GM12878 (cell line): Measurements from ENCODE around the gene ENPP6. TPM values are rescaled to one million over a fixed set of nuclear protein-coding genes. Genes with fewer than 3 reads are reported as not detected.

Experiments used
- ATAC-seq: fragments of 200-7000 bp; cut with Tn5 transposase; 3 replicates; pipeline ENCODE4 v1.9.1; 2020; ENCODE audit warnings: mild to moderate bottlenecking, moderate library complexity
- BruUV-seq: library from RNA; stranded (reverse); fragments of 400-500 nt; replicated peaks from 2 replicates; lab custom pipeline; 2021; lab: Mats Ljungman, UMichigan
- CTCF ChIA-PET: fragments of 300-600 bp; sonication (Branson Sonifier 250); formaldehyde crosslinking; extraction: SDS; loops from one replicate; lab custom pipeline; 2021; ENCODE audit warnings: inconsistent platforms; lab: Yijun Ruan, JAX
- POLR2A ChIA-PET: fragments of 350-600 bp; formaldehyde crosslinking; extraction: SDS; loops from one replicate; lab custom pipeline; 2021; ENCODE audit warnings: inconsistent platforms; lab: Charles Lee
- RAD21 ChIA-PET: fragments of 300-600 bp; sonication (Branson Sonifier 250); formaldehyde crosslinking; loops from one replicate; lab custom pipeline; 2023; ENCODE audit warnings: antibody characterized with exemption; ENCODE audit not compliant: unreplicated experiment; lab: Charles Lee
- SMC1A ChIA-PET: fragments of 300-600 bp; sonication (Branson Sonifier 250); formaldehyde crosslinking; loops from one replicate; lab custom pipeline; 2023; ENCODE audit not compliant: unreplicated experiment, uncharacterized antibody; lab: Charles Lee
- DNase-seq: peaks from one replicate; pipeline ENCODE4 v3.0.0-alpha.2; 2011; ENCODE audit warnings: low read depth, low spot score
- FAIRE-seq: peaks from 3 replicates; lab custom pipeline; 2011; peaks lifted over from hg19 to GRCh38; lab: Jason Lieb, UNC
- H2AFZ ChIP-seq: 2 replicates; pipeline ENCODE4 v1.6.0; 2011; ENCODE audit warnings: low read depth, low read length, control low read depth; ENCODE audit not compliant: control insufficient read depth
- H3K27ac ChIP-seq: 2 replicates; pipeline ENCODE4 v1.5.1; 2011; ENCODE audit warnings: control low read depth; ENCODE audit not compliant: control insufficient read depth, insufficient read depth
- H3K27me3 ChIP-seq, 2 experiments: replicated peaks in 1 of 2; 2 replicates each; pipeline versions ENCODE4 v1.6.0 to v1.6.1; 2011; ENCODE audit warnings: low read length in 1 of 2; ENCODE audit not compliant: control insufficient read depth in 2 of 2, insufficient read depth in 2 of 2
- H3K36me3 ChIP-seq, 2 experiments: 2 replicates each; pipeline ENCODE4 v1.5.1; 2011; ENCODE audit warnings: low read length in 1 of 2; ENCODE audit not compliant: control insufficient read depth in 2 of 2, insufficient read depth in 2 of 2
- H3K4me1 ChIP-seq: 2 replicates; pipeline ENCODE4 v1.6.1; 2011; ENCODE audit warnings: mild to moderate bottlenecking, low read length, moderate library complexity, mixed read lengths; ENCODE audit not compliant: control insufficient read depth, insufficient read depth
- H3K4me2 ChIP-seq: 2 replicates; pipeline ENCODE4 v1.6.0; 2011; ENCODE audit warnings: control low read depth; ENCODE audit not compliant: control insufficient read depth, insufficient read depth
- H3K4me3 ChIP-seq: fragments of 200-600 bp; sonication (generic); 2 replicates; pipeline ENCODE4 v1.5.1; 2016
- H3K79me2 ChIP-seq: 2 replicates; pipeline ENCODE4 v1.6.0; 2011; ENCODE audit warnings: low read length; ENCODE audit not compliant: control insufficient read depth, insufficient read depth
- H3K9ac ChIP-seq: 2 replicates; pipeline ENCODE4 v1.8.0; 2011; ENCODE audit warnings: low read length, control low read depth, mixed read lengths; ENCODE audit not compliant: control insufficient read depth, insufficient read depth
- H3K9me3 ChIP-seq: replicated peaks from 3 replicates; pipeline ENCODE4 v1.5.1; 2011; ENCODE audit warnings: mild to moderate bottlenecking, low read length; ENCODE audit not compliant: control insufficient read depth, insufficient read depth
- H4K20me1 ChIP-seq: 2 replicates; pipeline ENCODE4 v1.6.0; 2011; ENCODE audit not compliant: control insufficient read depth, insufficient read depth
- ELK1 ChIP-seq: IDR thresholded peaks from 2 replicates; pipeline ENCODE4 v1.6.1; 2012; ENCODE audit warnings: low read depth, low read length, improper control_type of control experiment
- HSF1 ChIP-seq: fragments of 150-350 bp; IDR thresholded peaks from 2 replicates; pipeline ENCODE4 v1.6.1; 2014; ENCODE audit warnings: mild to moderate bottlenecking, low read depth, low read length
- MTA2 ChIP-seq: fragments of 450-650 bp; IDR thresholded peaks from 2 replicates; pipeline ENCODE4 v1.6.1; 2016; ENCODE audit warnings: low read depth, mild to moderate bottlenecking, moderate library complexity
- PML ChIP-seq: IDR thresholded peaks from 2 replicates; pipeline ENCODE4 v1.6.1; 2012; ENCODE audit warnings: low read length, inconsistent platforms
- RFX5 ChIP-seq: IDR thresholded peaks from 2 replicates; pipeline ENCODE4 v1.6.1; 2011; ENCODE audit warnings: low read depth, low read length, improper control_type of control experiment
- ZNF207 ChIP-seq: fragments of 450-650 bp; IDR thresholded peaks from 2 replicates; pipeline ENCODE4 v1.6.1; 2014; ENCODE audit warnings: antibody characterized with exemption, mild to moderate bottlenecking, borderline replicate concordance
- WGBS: methylation state at CpG from one replicate; pipeline ENCODE4 v1.1.6; 2016; ENCODE audit warnings: low lambda C conversion rate; ENCODE audit not compliant: insufficient replicate concordance, insufficient coverage; ENCODE audit errors: missing lambda C conversion rate; 5-methylcytosine and 5-hydroxymethylcytosine counted together
- in situ Hi-C: fragments of 300-500 bp; cut with MboI; formaldehyde crosslinking; loops from 9 replicates; pipeline ENCODE4 v1.14.3; 2018; ENCODE audit warnings: mixed read lengths
- intact Hi-C: fragments of 100-400 bp; cut with micrococcal nuclease; formaldehyde crosslinking; loops from one replicate; pipeline ENCODE4 v1.14.2; 2022; ENCODE audit not compliant: unreplicated experiment
- polyA plus RNA-seq, 11 experiments: library from polyadenylated mRNA; depleted of rRNA in 4 of 11; unstranded in 6 of 11; stranded (reverse) in 5 of 11; fragments of >200 nt; fragmentation: Nextera tagmentation in 4 of 11; fragmentation: Illumina TruSeq in 1 of 11; extraction: Ambion mirVana in 4 of 11; extraction: Trizol in 1 of 11; gene quantifications; 1 replicate in 1 of 11; 2 replicates in 10 of 11; pipeline versions ENCODE4 v1.2.1 to v1.2.3, GENCODE V29; 2011 to 2016; ENCODE audit warnings: inconsistent platforms in 2 of 11, missing spikeins in 2 of 11, low read depth in 1 of 11
- total RNA-seq, 4 experiments: library from RNA; depleted of rRNA in 3 of 4; stranded (reverse); fragments of >200 nt in 3 of 4; fragmentation: Illumina TruSeq in 1 of 4; extraction: Trizol in 1 of 4; gene quantifications; 2 replicates each; pipeline versions ENCODE4 v1.2.1 to v1.2.3, GENCODE V29; 2013 to 2021

ENPP6 gene
- total and polyA plus RNA-seq, 10 of the 15 experiments (the other 5 are each of a cell fraction or from before 2014, with no cell fraction given), result 0.04 to 1.0 (median 0.44) TPM; not detected in 1

- TF ChIP-seq HSF1 (no peak), RFX5 (no peak), ELK1 (no peak), ZNF207 (0 out of 2 replicates have a peak, but pooled peaks have one; percentile 33), MTA2 (no peak)
Measured at GRCh38 chr4:184263910-184264732, 46.4 kb upstream of the ENPP6 start (continued).

GRCh38 chr4:184263461-184263860 is 45.8 kb upstream of the ENPP6 start:
- intact Hi-C loops, result no loop called here
- peak overlapping the region; percentile 67; the same call in 1 of the 2 replicates for H2AFZ ChIP-seq
- ChIA-PET SMC1A (interaction anchor here (0.6 to 17.1 kb wide), 36 partner anchors 10 to 661 kb away, joined by 3 to 428 read pairs (median 7); partner anchors contain the start of gene CENPU), POLR2A (interaction anchor here (0.5 to 9.7 kb wide), 10 partner anchors 18 to 471 kb away, joined by 3 to 250 read pairs (median 31); partner anchors contain the start of gene CENPU), RAD21 (interaction anchor here (1.0 to 9.4 kb wide), 27 partner anchors 18 to 871 kb away, joined by 3 to 367 read pairs (median 23); partner anchors contain the start of genes CASP3, CENPU, IRF2 and PRIMPOL), CTCF (interaction anchor here (0.5 to 16.4 kb wide), 46 partner anchors 10 to 871 kb away, joined by 3 to 348 read pairs (median 6); partner anchors contain the start of genes CASP3, CENPU and PRIMPOL)
- DNase-seq, result no peak
- H3K79me2 ChIP-seq, result peaks cover 33% of the 10 kb centered on the region
- ATAC-seq, result no peak
- H3K9me3 ChIP-seq, result no peaks in the 10 kb centered on the region
- no peaks in the 10 kb centered on the region; a peak in 1 of 4 replicates for H3K36me3 ChIP-seq
- H4K20me1 ChIP-seq, result no peaks in the 10 kb centered on the region
- peak overlapping the region; percentile 78 for H3K4me2 ChIP-seq
- H3K27ac ChIP-seq, result peak overlapping the region; percentile 72
- peak overlapping the region; percentile 67 for H3K9ac ChIP-seq
- H3K27me3 ChIP-seq, result no peaks in the 10 kb centered on the region
- BruUV-seq, result no TSS peak
- 76% methylated on average over 5 of the region's 5 CpGs for WGBS
- no peak for TF ChIP-seq PML
- H3K4me1 ChIP-seq, result peaks cover 33% of the 10 kb centered on the region
- FAIRE-seq, result no peak
- H3K4me3 ChIP-seq, result peak overlapping the region; percentile 63
- in situ Hi-C loops, result no loop called here
